KMS-11 (cell line): ENCODE measurements around the gene TMEM247.
"Not testable (repeated sequence)": the region's sequence is repeated elsewhere in the genome, so short reads cannot be mapped to it uniquely, and the experiment has no call there.

Experiments used
- H2AFZ ChIP-seq: fragments of 200-600 bp; sonication (generic); 2 replicates; pipeline ENCODE4 v1.6.1; 2016; ENCODE audit warnings: antibody characterized with exemption, mixed run types, low read depth
- H3K27ac ChIP-seq: fragments of 200-600 bp; sonication (generic); 2 replicates; pipeline ENCODE4 v1.6.1; 2016; ENCODE audit warnings: mild to moderate bottlenecking, mixed run types
- H3K27me3 ChIP-seq: fragments of 200-600 bp; sonication (generic); 2 replicates; pipeline ENCODE4 v1.6.1; 2017; ENCODE audit warnings: mild to moderate bottlenecking, low read depth, mixed run types, moderate library complexity; ENCODE audit not compliant: insufficient read depth
- H3K36me3 ChIP-seq: fragments of 200-600 bp; sonication (generic); 2 replicates; pipeline ENCODE4 v1.6.1; 2017; ENCODE audit warnings: mild to moderate bottlenecking, mixed run types; ENCODE audit not compliant: insufficient read depth
- H3K4me1 ChIP-seq: fragments of 200-600 bp; sonication (generic); 2 replicates; pipeline ENCODE4 v1.6.1; 2016; ENCODE audit warnings: mild to moderate bottlenecking, low read depth, mixed run types; ENCODE audit not compliant: poor library complexity, severe bottlenecking
- H3K4me2 ChIP-seq: fragments of 200-600 bp; sonication (generic); 2 replicates; pipeline ENCODE4 v1.7.0; 2016; ENCODE audit warnings: mild to moderate bottlenecking, mixed run types
- H3K4me3 ChIP-seq: fragments of 200-600 bp; sonication (generic); IDR thresholded peaks from 2 replicates; pipeline ENCODE4 v1.6.1; 2017; ENCODE audit warnings: low read depth, low read length, mixed read lengths; ENCODE audit not compliant: insufficient read depth
- H3K79me2 ChIP-seq: fragments of 200-600 bp; sonication (generic); 2 replicates; pipeline ENCODE4 v1.6.1; 2016; ENCODE audit warnings: low read depth, mixed run types; ENCODE audit not compliant: insufficient read depth
- H3K9ac ChIP-seq: fragments of 200-600 bp; sonication (generic); 2 replicates; pipeline ENCODE4 v1.6.1; 2016; ENCODE audit warnings: mild to moderate bottlenecking, mixed run types
- H4K20me1 ChIP-seq: fragments of 200-600 bp; sonication (generic); 2 replicates; pipeline ENCODE4 v1.6.1; 2016; ENCODE audit warnings: mild to moderate bottlenecking, mixed run types; ENCODE audit not compliant: insufficient read depth
- CTCF ChIP-seq: fragments of 200-600 bp; sonication (generic); conservative IDR thresholded peaks from 2 replicates; pipeline ENCODE4 v1.6.1; 2017; ENCODE audit warnings: low read depth, mild to moderate bottlenecking, antibody characterized with exemption, low read length, moderate library complexity, mixed read lengths

The TMEM247 gene

GRCh38 chr2:46469700-46470099 lies 9.7 kb upstream of the TMEM247 start:
- Histone ChIP-seq H3K4me3 (no peak overlapping the region), H4K20me1 (no peaks in the 10 kb centered on the region), H3K27ac (no peak overlapping the region), H3K9ac (no peak overlapping the region), H3K79me2 (no peaks in the 10 kb centered on the region), H3K36me3 (no peaks in the 10 kb centered on the region), H2AFZ (no peak overlapping the region), H3K27me3 (no peaks in the 10 kb centered on the region), H3K4me2 (no peak overlapping the region), H3K4me1 (no peaks in the 10 kb centered on the region)
- no peak for TF ChIP-seq CTCF

- Histone ChIP-seq H4K20me1 (no peaks in the 10 kb centered on the region), H3K79me2 (no peaks in the 10 kb centered on the region), H3K9ac (no peak overlapping the region), H3K36me3 (no peaks in the 10 kb centered on the region), H3K4me1 (no peaks in the 10 kb centered on the region), H3K4me2 (no peak overlapping the region), H3K27me3 (no peaks in the 10 kb centered on the region), H3K4me3 (no peak overlapping the region), H3K27ac (no peak overlapping the region), H2AFZ (no peak overlapping the region)
- TF ChIP-seq CTCF = no peak
Observed at GRCh38 chr2:46470114-46470628, 9.2 kb upstream of the TMEM247 start.

GRCh38 chr2:46471019-46471583 lies 8.3 kb upstream of the TMEM247 start:
- H3K36me3 ChIP-seq = no peaks in the 10 kb centered on the region
- no peak overlapping the region for H3K4me2 ChIP-seq
- H4K20me1 ChIP-seq = no peaks in the 10 kb centered on the region
- no peaks in the 10 kb centered on the region for H3K4me1 ChIP-seq
- no peak overlapping the region for H3K27ac ChIP-seq
- no peak overlapping the region for H3K9ac ChIP-seq
- no peak overlapping the region for H2AFZ ChIP-seq
- no peaks in the 10 kb centered on the region for H3K79me2 ChIP-seq
- H3K27me3 ChIP-seq = no peaks in the 10 kb centered on the region
- TF ChIP-seq CTCF = no peak
- H3K4me3 ChIP-seq = no peak overlapping the region

GRCh38 chr2:46471697-46472096 lies 7.7 kb upstream of the TMEM247 start:
- no peaks in the 10 kb centered on the region for H3K36me3 ChIP-seq
- H3K4me3 ChIP-seq = no peak overlapping the region
- H2AFZ ChIP-seq = no peak overlapping the region
- no peaks in the 10 kb centered on the region for H3K27me3 ChIP-seq
- H3K27ac ChIP-seq = no peak overlapping the region
- no peaks in the 10 kb centered on the region for H4K20me1 ChIP-seq
- H3K9ac ChIP-seq = no peak overlapping the region
- H3K4me1 ChIP-seq = no peaks in the 10 kb centered on the region
- no peak for TF ChIP-seq CTCF
- no peaks in the 10 kb centered on the region for H3K79me2 ChIP-seq
- no peak overlapping the region for H3K4me2 ChIP-seq

GRCh38 chr2:46472165-46472564 lies 7.2 kb upstream of the TMEM247 start:
- H3K27me3 ChIP-seq, H3K79me2 ChIP-seq, H4K20me1 ChIP-seq, H3K4me2 ChIP-seq, H3K4me1 ChIP-seq, H3K4me3 ChIP-seq, H3K9ac ChIP-seq, H3K36me3 ChIP-seq, H2AFZ ChIP-seq, H3K27ac ChIP-seq: not testable (repeated sequence)

- H3K27ac ChIP-seq, H3K27me3 ChIP-seq, H3K4me1 ChIP-seq, H3K79me2 ChIP-seq, H3K4me3 ChIP-seq, H3K36me3 ChIP-seq, H3K4me2 ChIP-seq, H4K20me1 ChIP-seq, H3K9ac ChIP-seq, H2AFZ ChIP-seq: not testable (repeated sequence)
Observed at GRCh38 chr2:46477462-46477861, 1.9 kb upstream of the TMEM247 start.
